Mucosa of descending colon (tissue), 3 donors: Measurements from ENCODE around the gene NRIP1. TPM values are rescaled to one million over a fixed set of nuclear protein-coding genes. Genes with fewer than 3 reads are reported as not detected.

Source experiments
- ATAC-seq: fragments of 200-7000 bp; cut with Tn5 transposase; one replicate; pipeline ENCODE4 v1.9.1; 2020; ENCODE audit warnings: mild to moderate bottlenecking, moderate library complexity
- DNase-seq, 3 donors: peaks; one replicate each; pipeline ENCODE4 v3.0.0-alpha.2; 2020
- H3K36me3 ChIP-seq: fragments of 200-600 bp; one replicate; pipeline ENCODE4 v1.8.0; 2021; ENCODE audit warnings: low read depth, mild to moderate bottlenecking
- H3K4me1 ChIP-seq: fragments of 200-600 bp; one replicate; pipeline ENCODE4 v1.8.0; 2021; ENCODE audit warnings: low read depth, mild to moderate bottlenecking
- H3K4me3 ChIP-seq: fragments of 200-600 bp; one replicate; pipeline ENCODE4 v1.8.0; 2021; ENCODE audit warnings: mild to moderate bottlenecking
- H3K9me3 ChIP-seq: fragments of 200-600 bp; one replicate; pipeline ENCODE4 v1.8.0; 2021; ENCODE audit warnings: mild to moderate bottlenecking
- intact Hi-C, 2 donors: fragments of 100-400 bp; cut with DNase I in 1 of 2; cut with micrococcal nuclease in 1 of 2; formaldehyde crosslinking; loops; one replicate each; pipeline versions ENCODE4 v1.11.0 to v1.11.1; 2022; cut with DNase I, micrococcal nuclease
- total RNA-seq, 3 donors: library from RNA; stranded (reverse); fragmentation: NEBNext Ultra II Directional in 2 of 3; extraction: Animal tissue kit (Norgen Biotek cat#: 25700) in 2 of 3; gene quantifications; one replicate each; pipeline versions ENCODE4 v1.2.1 to v1.2.4, GENCODE V29; 2021 to 2023
- TF ChIP-seq, protein P1 (sequence below): fragments of 200-600 bp; IDR thresholded peaks from one replicate; pipeline ENCODE4 v1.8.0; 2022; ENCODE audit warnings: antibody characterized with exemption, mild to moderate bottlenecking
- donor health status: DM: no; HTN: no; CAD: no; lungs with moderate emphysema.
- donor health status: DM: no; HTN: no; CAD: no.
- donor health status: DM: no; HTN: yes; CAD: no.

Gene NRIP1
- total RNA-seq, 3 donors from 2014 or later: 64.3 to 91.8 (median 77.1) TPM

DNA sequence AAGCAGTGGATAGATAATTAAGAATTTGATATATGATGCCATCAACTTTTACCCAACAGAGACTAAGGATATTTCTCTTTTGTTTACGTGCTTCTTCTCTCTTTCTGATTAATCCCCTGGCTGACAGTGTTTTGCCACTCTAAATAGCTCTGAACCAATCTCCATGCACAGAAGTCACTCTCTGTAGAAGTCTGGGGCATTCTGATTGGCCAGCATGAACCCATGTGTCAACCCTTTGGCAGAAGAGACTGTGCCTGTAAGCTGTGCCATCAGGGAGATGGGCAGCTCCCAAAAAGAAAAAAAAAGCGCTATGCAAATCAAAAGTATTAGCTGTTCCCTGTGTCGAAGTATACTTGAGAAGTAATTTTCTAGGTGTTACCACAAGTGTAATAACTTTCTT is 34.1 kb upstream of the NRIP1 start:
- DNase-seq (no peak), ATAC-seq (no peak)
- Histone ChIP-seq H3K9me3 (no peaks in the 10 kb centered on the region), H3K4me3 (no peak overlapping the region), H3K36me3 (no peaks in the 10 kb centered on the region), H3K4me1 (no peaks in the 10 kb centered on the region)
- TF ChIP-seq, protein P1, sequence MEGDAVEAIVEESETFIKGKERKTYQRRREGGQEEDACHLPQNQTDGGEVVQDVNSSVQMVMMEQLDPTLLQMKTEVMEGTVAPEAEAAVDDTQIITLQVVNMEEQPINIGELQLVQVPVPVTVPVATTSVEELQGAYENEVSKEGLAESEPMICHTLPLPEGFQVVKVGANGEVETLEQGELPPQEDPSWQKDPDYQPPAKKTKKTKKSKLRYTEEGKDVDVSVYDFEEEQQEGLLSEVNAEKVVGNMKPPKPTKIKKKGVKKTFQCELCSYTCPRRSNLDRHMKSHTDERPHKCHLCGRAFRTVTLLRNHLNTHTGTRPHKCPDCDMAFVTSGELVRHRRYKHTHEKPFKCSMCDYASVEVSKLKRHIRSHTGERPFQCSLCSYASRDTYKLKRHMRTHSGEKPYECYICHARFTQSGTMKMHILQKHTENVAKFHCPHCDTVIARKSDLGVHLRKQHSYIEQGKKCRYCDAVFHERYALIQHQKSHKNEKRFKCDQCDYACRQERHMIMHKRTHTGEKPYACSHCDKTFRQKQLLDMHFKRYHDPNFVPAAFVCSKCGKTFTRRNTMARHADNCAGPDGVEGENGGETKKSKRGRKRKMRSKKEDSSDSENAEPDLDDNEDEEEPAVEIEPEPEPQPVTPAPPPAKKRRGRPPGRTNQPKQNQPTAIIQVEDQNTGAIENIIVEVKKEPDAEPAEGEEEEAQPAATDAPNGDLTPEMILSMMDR: no peak
- intact Hi-C loops: no loop called here

DNA sequence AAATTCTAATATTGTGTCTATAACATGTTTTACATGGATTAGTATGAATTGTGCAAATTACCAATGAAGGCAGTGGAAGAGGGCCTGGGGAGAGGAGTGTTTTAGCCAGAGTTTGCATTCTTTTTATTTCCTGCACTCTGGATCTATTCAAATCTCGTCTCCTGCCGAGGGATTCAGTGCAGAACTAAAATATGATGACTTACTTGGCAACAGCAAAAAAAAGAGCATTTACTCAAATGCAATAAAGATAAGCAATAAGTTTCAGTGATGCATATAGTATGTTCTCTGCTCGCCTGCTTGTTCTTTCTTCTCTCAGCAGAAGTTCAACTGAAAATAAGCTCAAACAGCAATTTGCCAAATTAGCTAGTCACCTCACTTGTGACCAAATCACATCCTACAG is 33.4 kb upstream of the NRIP1 start:
- no peaks in the 10 kb centered on the region for H3K9me3 ChIP-seq
- H3K36me3 ChIP-seq: no peaks in the 10 kb centered on the region
- TF ChIP-seq, protein P1: no peak
- intact Hi-C loops: no loop called here
- H3K4me3 ChIP-seq: no peak overlapping the region
- no peaks in the 10 kb centered on the region for H3K4me1 ChIP-seq
- DNase-seq (no peak), ATAC-seq (no peak)

DNA sequence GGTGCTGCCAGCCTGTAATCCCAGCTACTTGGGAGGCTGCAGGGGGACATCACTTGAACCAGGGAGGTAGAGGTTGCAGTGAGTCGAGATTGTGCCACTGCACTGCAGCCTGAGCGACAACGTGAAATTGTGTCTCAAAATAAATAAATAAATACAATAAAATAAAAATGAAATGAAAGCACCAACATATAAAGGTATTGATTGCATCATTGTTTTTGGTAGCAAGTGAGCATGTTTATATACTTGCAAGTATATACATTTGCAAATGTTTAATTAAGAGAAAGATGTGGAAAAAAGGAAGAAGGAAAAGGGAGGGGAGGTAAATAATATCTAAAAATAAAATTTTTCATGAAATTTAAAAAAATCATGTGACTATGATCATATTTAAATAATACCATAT is 32.8 kb upstream of the NRIP1 start:
- Histone ChIP-seq H3K36me3 (no peaks in the 10 kb centered on the region), H3K4me3 (no peak overlapping the region), H3K4me1 (no peaks in the 10 kb centered on the region), H3K9me3 (no peaks in the 10 kb centered on the region)
- no peak for ATAC-seq
- intact Hi-C loops: no loop called here
- TF ChIP-seq, protein P1: no peak
- DNase-seq: no peak

DNA sequence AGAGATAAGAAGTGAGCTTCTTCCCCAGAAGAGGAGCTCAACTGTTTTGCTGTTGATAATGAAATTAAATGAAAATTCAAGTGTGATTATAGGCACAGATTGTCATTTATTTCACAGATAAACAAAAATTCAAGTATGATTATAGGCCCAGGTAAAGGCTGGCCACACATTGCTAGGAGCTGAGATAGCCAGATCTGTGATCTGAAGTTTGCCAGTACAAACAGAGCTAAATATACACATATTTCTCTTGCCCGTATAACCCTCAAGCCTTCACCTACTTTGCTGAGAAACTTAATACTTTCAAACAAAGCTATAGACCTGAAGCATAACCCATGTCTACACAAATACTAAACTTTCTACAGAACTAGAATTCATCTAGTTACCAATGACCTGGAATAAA is 31.3 kb upstream of the NRIP1 start:
- TF ChIP-seq, protein P1: no peak
- intact Hi-C loops: no loop called here
- no peaks in the 10 kb centered on the region for H3K36me3 ChIP-seq
- H3K4me3 ChIP-seq: no peak overlapping the region
- no peaks in the 10 kb centered on the region for H3K9me3 ChIP-seq
- no peaks in the 10 kb centered on the region for H3K4me1 ChIP-seq
- ATAC-seq: no peak
- DNase-seq: no peak

DNA sequence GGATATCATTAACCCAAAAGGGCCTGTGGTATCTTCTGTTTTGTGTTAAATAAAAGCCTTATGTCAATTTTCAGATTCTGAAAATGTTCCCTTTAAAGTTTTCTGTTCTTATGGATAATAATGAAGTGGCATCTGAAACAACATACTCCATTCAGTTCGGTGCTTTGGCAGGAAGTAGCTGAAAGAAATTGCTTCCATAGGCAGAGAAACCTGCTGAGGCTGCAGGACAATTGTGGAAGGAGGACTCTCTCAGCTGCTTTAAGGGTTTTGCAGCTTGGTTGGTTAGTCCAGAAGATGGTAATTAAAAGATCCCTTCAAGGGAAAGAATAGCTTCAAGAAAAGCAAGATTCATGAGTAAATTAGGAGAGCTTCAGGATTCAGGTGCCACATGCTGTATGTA is 30.5 kb upstream of the NRIP1 start:
- intact Hi-C loops: no loop called here
- H3K4me3 ChIP-seq: no peak overlapping the region
- TF ChIP-seq, protein P1: no peak

DNA sequence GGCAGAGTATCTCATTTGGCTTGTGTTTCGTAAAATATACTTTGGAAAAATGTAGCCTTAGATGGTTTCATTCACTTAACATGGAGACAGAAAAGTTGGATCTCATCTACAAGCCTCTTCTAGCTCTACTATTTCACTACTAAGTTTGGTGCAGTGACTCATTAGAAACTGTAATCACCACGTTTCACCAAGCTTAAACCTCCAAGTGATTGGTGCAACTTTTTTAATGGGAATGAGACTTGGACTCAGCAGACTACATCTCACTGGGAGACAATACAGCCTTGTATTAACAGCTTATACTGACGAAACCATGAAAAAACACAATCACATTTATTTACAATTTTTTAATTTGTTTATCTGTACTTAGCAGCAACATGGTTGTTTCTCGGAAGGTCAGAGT is 29.9 kb upstream of the NRIP1 start:
- Histone ChIP-seq H3K36me3 (no peaks in the 10 kb centered on the region), H3K9me3 (no peaks in the 10 kb centered on the region), H3K4me3 (no peak overlapping the region), H3K4me1 (no peaks in the 10 kb centered on the region)
- ATAC-seq (no peak), DNase-seq (no peak)
- TF ChIP-seq, protein P1: no peak
- intact Hi-C loops: no loop called here

More for the DNA sequence above, 30.5 kb upstream of the NRIP1 start:
- ATAC-seq: no peak
- H3K36me3 ChIP-seq: no peaks in the 10 kb centered on the region
- H3K9me3 ChIP-seq: no peaks in the 10 kb centered on the region
- no peaks in the 10 kb centered on the region for H3K4me1 ChIP-seq
- DNase-seq: no peak
